ENCODE data around the gene NSMCE3.

The NSMCE3 gene

GRCh38 chr15:29242456-29243242, 27.0 kb downstream of the NSMCE3 start:
- Histone ChIP-seq H3K4me3 (ENCODE audit: low read length) (no peak overlapping the region), H3K9me3 (replicated peaks; ENCODE audit: insufficient read depth, low read length) (no peaks in the 10 kb centered on the region), H3F3A (ENCODE audit: insufficient read depth, low read length) (no peaks in the 10 kb centered on the region), H3K4me1 (ENCODE audit: low read length) (no peaks in the 10 kb centered on the region), H4K20me1 (ENCODE audit: insufficient read depth, low read length) (no peaks in the 10 kb centered on the region), H3K9ac (ENCODE audit: low read length) (no peak overlapping the region), H2AFZ (ENCODE audit: low read length) (no peak overlapping the region), H3K79me2 (ENCODE audit: low read length) (no peaks in the 10 kb centered on the region), H3K9me2 (replicated peaks; ENCODE audit: insufficient read depth, low read length) (no peaks in the 10 kb centered on the region), H3K36me3 (replicated peaks; ENCODE audit: insufficient read depth, low read length) (no peaks in the 10 kb centered on the region), H3K27ac (ENCODE audit: low read length) (no peak overlapping the region), H3K4me2 (ENCODE audit: low read depth, low read length) (no peak overlapping the region), H3K27me3 (replicated peaks; ENCODE audit: insufficient read depth, low read length) (no peaks in the 10 kb centered on the region)
- DNase-seq = no peak
- no peak for TF ChIP-seq CTCF (IDR thresholded peaks at IDR 0.05; ENCODE audit: low read length)
- no peak for TF ChIP-seq EZH2phosphoT487 (IDR thresholded peaks at IDR 0.05; ENCODE audit: low read length)
- TF ChIP-seq EZH2 (optimal IDR thresholded peaks at IDR 0.05; ENCODE audit: low read depth, low read length) = no peak

DNA sequence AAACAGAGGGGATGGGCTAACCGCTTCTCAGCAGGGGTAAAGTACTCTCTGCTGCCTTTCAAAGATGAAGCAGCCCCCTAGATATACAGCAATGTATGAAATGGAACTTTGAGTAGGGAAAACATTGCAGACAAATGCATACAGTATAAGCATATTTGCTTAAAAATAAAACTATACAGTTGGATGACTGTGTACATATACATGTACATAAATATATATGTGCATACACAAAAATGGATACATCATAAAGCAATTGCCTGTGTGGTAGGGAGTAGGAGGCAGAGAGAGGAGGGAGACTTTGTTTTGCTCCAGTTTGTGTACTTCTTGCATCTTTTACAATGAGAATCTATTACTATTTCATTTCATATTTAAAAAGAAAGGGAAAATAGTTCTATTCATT, 28.4 kb downstream of the NSMCE3 start:
- H3K27me3 ChIP-seq (replicated peaks; ENCODE audit: insufficient read depth, low read length) = no peaks in the 10 kb centered on the region
- H3K9me3 ChIP-seq (replicated peaks; ENCODE audit: insufficient read depth, low read length) = no peaks in the 10 kb centered on the region
- no peaks in the 10 kb centered on the region for H3K9me2 ChIP-seq (replicated peaks; ENCODE audit: insufficient read depth, low read length)
- DNase-seq = no peak
- H3K9ac ChIP-seq (ENCODE audit: low read length) = no peak overlapping the region
- TF ChIP-seq CTCF (IDR thresholded peaks at IDR 0.05; ENCODE audit: low read length) = no peak
- TF ChIP-seq EZH2phosphoT487 (IDR thresholded peaks at IDR 0.05; ENCODE audit: low read length) = no peak
- TF ChIP-seq EZH2 (optimal IDR thresholded peaks at IDR 0.05; ENCODE audit: low read depth, low read length) = no peak
- H3F3A ChIP-seq (ENCODE audit: insufficient read depth, low read length) = no peaks in the 10 kb centered on the region
- no peaks in the 10 kb centered on the region for H3K4me1 ChIP-seq (ENCODE audit: low read length)
- H3K79me2 ChIP-seq (ENCODE audit: low read length) = no peaks in the 10 kb centered on the region
- no peaks in the 10 kb centered on the region for H3K36me3 ChIP-seq (replicated peaks; ENCODE audit: insufficient read depth, low read length)
- no peak overlapping the region for H3K4me3 ChIP-seq (ENCODE audit: low read length)
- no peaks in the 10 kb centered on the region for H4K20me1 ChIP-seq (ENCODE audit: insufficient read depth, low read length)
- H3K27ac ChIP-seq (ENCODE audit: low read length) = no peak overlapping the region
- H2AFZ ChIP-seq (ENCODE audit: low read length) = no peak overlapping the region
- H3K4me2 ChIP-seq (ENCODE audit: low read depth, low read length) = no peak overlapping the region

- no peak for TF ChIP-seq CTCF (IDR thresholded peaks at IDR 0.05; ENCODE audit: low read length)
- no peak for TF ChIP-seq EZH2 (optimal IDR thresholded peaks at IDR 0.05; ENCODE audit: low read depth, low read length)
- no peak for TF ChIP-seq EZH2phosphoT487 (IDR thresholded peaks at IDR 0.05; ENCODE audit: low read length)
- no peak overlapping the region for H2AFZ ChIP-seq (ENCODE audit: low read length)
- no peak overlapping the region for H3K27ac ChIP-seq (ENCODE audit: low read length)
- H3K4me3 ChIP-seq (ENCODE audit: low read length) = no peak overlapping the region
- H3K27me3 ChIP-seq (replicated peaks; ENCODE audit: insufficient read depth, low read length) = no peaks in the 10 kb centered on the region
- no peaks in the 10 kb centered on the region for H3K9me2 ChIP-seq (replicated peaks; ENCODE audit: insufficient read depth, low read length)
- no peaks in the 10 kb centered on the region for H3K79me2 ChIP-seq (ENCODE audit: low read length)
- no peak for DNase-seq
- H3K9me3 ChIP-seq (replicated peaks; ENCODE audit: insufficient read depth, low read length) = no peaks in the 10 kb centered on the region
- no peak overlapping the region for H3K9ac ChIP-seq (ENCODE audit: low read length)
- no peak overlapping the region for H3K4me2 ChIP-seq (ENCODE audit: low read depth, low read length)
- H3F3A ChIP-seq (ENCODE audit: insufficient read depth, low read length) = no peaks in the 10 kb centered on the region
- no peaks in the 10 kb centered on the region for H3K36me3 ChIP-seq (replicated peaks; ENCODE audit: insufficient read depth, low read length)
- H4K20me1 ChIP-seq (ENCODE audit: insufficient read depth, low read length) = no peaks in the 10 kb centered on the region
- no peaks in the 10 kb centered on the region for H3K4me1 ChIP-seq (ENCODE audit: low read length)
Measured at GRCh38 chr15:29239395-29239794, 30.2 kb downstream of the NSMCE3 start.
